Mesenchymal stem cell (in vitro differentiated cells and primary cell): ENCODE measurements around the gene KRTAP26-1.

ENCODE experiments used
- DNase-seq: peaks from one replicate; pipeline ENCODE4 v3.0.0-alpha.2; 2013
- H2AFZ ChIP-seq: one replicate; pipeline ENCODE4 v1.6.1; 2013; ENCODE audit warnings: low read depth, mild to moderate bottlenecking, control low read depth, inconsistent platforms, low read length, moderate library complexity
- H2AK5ac ChIP-seq: 2 replicates; pipeline ENCODE4 v1.6.1; 2013; ENCODE audit warnings: low read length, moderate library complexity, mild to moderate bottlenecking, inconsistent platforms; ENCODE audit not compliant: severe bottlenecking
- H2BK120ac ChIP-seq: one replicate; pipeline ENCODE4 v1.6.1; 2013; ENCODE audit warnings: low read depth, mild to moderate bottlenecking, inconsistent platforms, low read length, moderate library complexity
- H2BK12ac ChIP-seq, 2 experiments: one replicate each; pipeline ENCODE4 v1.6.1; 2013; ENCODE audit warnings: inconsistent platforms in 2 of 2, low read length in 2 of 2, mild to moderate bottlenecking in 2 of 2, moderate library complexity in 2 of 2, control low read depth in 1 of 2
- H2BK15ac ChIP-seq: one replicate; pipeline ENCODE4 v1.6.1; 2013; ENCODE audit warnings: mild to moderate bottlenecking, low read depth, inconsistent platforms; ENCODE audit not compliant: poor library complexity, severe bottlenecking
- H2BK5ac ChIP-seq: 2 replicates; pipeline ENCODE4 v1.6.1; 2013; ENCODE audit warnings: low read depth, mild to moderate bottlenecking, low read length, control low read depth, inconsistent platforms; ENCODE audit not compliant: poor library complexity, severe bottlenecking
- H3K14ac ChIP-seq, 2 experiments: one replicate each; pipeline ENCODE4 v1.6.1; 2013; ENCODE audit warnings: inconsistent platforms in 2 of 2, low read length in 2 of 2, control low read depth in 1 of 2, mild to moderate bottlenecking in 1 of 2, moderate library complexity in 1 of 2
- H3K18ac ChIP-seq, 2 experiments: one replicate each; pipeline ENCODE4 v1.6.1; 2013; ENCODE audit warnings: inconsistent platforms in 2 of 2, low read length in 2 of 2, control low read depth in 1 of 2, low read depth in 1 of 2, mild to moderate bottlenecking in 1 of 2
- H3K23ac ChIP-seq, 2 experiments: one replicate each; pipeline ENCODE4 v1.6.1; 2013; ENCODE audit warnings: inconsistent platforms in 2 of 2, low read length in 2 of 2, mild to moderate bottlenecking in 2 of 2, moderate library complexity in 2 of 2, control low read depth in 1 of 2
- H3K27ac ChIP-seq: 2 replicates; pipeline ENCODE4 v1.5.1; 2013; ENCODE audit warnings: mild to moderate bottlenecking, moderate library complexity, low read length, control low read depth, inconsistent platforms; ENCODE audit not compliant: poor library complexity, severe bottlenecking
- H3K27me3 ChIP-seq, 2 experiments: 2 replicates each; pipeline versions ENCODE4 v1.6.1 to v1.7.0; 2013; ENCODE audit warnings: low read length in 2 of 2, mild to moderate bottlenecking in 2 of 2, moderate library complexity in 2 of 2, control low read depth in 1 of 2, inconsistent platforms in 1 of 2; ENCODE audit not compliant: control insufficient read depth in 1 of 2, insufficient read depth in 1 of 2
- H3K36me3 ChIP-seq, 2 experiments: 2 replicates each; pipeline versions ENCODE4 v1.6.1 to v1.7.0; 2013; ENCODE audit warnings: low read length in 2 of 2, control low read depth in 1 of 2, inconsistent platforms in 1 of 2, low read depth in 1 of 2, mild to moderate bottlenecking in 1 of 2; ENCODE audit not compliant: insufficient read depth in 2 of 2, control insufficient read depth in 1 of 2
- H3K4ac ChIP-seq, 2 experiments: one replicate each; pipeline ENCODE4 v1.6.1; 2013; ENCODE audit warnings: inconsistent platforms in 2 of 2, low read length in 2 of 2, mild to moderate bottlenecking in 2 of 2, moderate library complexity in 2 of 2, control low read depth in 1 of 2, low read depth in 1 of 2
- H3K4me1 ChIP-seq: 2 replicates; pipeline ENCODE4 v1.6.1; 2013; ENCODE audit warnings: low read depth, low read length, control low read depth; ENCODE audit not compliant: control insufficient read depth, insufficient read depth
- H3K4me2 ChIP-seq: 2 replicates; pipeline ENCODE4 v1.6.1; 2013; ENCODE audit warnings: low read length, mild to moderate bottlenecking, inconsistent platforms; ENCODE audit not compliant: poor library complexity, severe bottlenecking
- H3K4me3 ChIP-seq, 2 experiments: 2 replicates each; pipeline versions ENCODE4 v1.5.1 to v1.7.0; 2013; ENCODE audit warnings: low read length in 2 of 2, mild to moderate bottlenecking in 2 of 2, control low read depth in 1 of 2, low read depth in 1 of 2; ENCODE audit not compliant: insufficient read depth in 1 of 2
- H3K79me1 ChIP-seq: replicated peaks from 2 replicates; pipeline ENCODE4 v1.6.1; 2013; ENCODE audit warnings: mild to moderate bottlenecking, control low read depth, low read length, inconsistent platforms; ENCODE audit not compliant: poor library complexity, severe bottlenecking
- H3K9ac ChIP-seq: 2 replicates; pipeline ENCODE4 v1.7.0; 2013; ENCODE audit warnings: mild to moderate bottlenecking, low read length, moderate library complexity
- H3K9me3 ChIP-seq: 2 replicates; pipeline ENCODE4 v1.7.0; 2013; ENCODE audit warnings: mild to moderate bottlenecking, low read length; ENCODE audit not compliant: control insufficient read depth
- H4K8ac ChIP-seq: one replicate; pipeline ENCODE4 v1.6.1; 2013; ENCODE audit warnings: inconsistent platforms, mild to moderate bottlenecking, low read length, moderate library complexity
- H4K91ac ChIP-seq: one replicate; pipeline ENCODE4 v1.6.1; 2013; ENCODE audit warnings: mild to moderate bottlenecking, low read length, inconsistent platforms
- WGBS: methylation state at CpG from one replicate; pipeline ENCODE4 v1.1.7; 2013; ENCODE audit warnings: mixed read lengths; 5-methylcytosine and 5-hydroxymethylcytosine counted together

Gene KRTAP26-1

DNA sequence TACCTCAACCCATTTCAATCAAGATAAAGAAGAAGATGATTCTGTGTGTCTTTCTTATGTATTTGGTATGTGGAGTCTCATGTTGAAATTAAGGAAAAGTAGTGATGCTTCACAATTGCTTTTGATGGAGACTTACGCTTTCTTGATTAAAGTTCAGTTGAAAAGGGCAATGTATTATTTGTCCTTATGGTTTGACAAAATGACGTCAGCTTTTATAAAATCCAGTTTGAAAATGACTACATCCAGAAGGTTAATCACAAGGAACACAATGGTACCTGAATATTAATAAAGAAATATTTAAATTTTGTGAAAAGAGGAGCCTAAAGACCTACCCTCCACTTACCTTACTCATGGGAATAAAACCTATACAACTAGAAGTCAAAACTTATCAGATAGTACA is 4.4 kb downstream of the KRTAP26-1 start:
- 92% methylated on average over 1 of the region's 2 CpGs for WGBS
- Histone ChIP-seq H2AK5ac (no peak overlapping the region), H2BK5ac (no peak overlapping the region), H2BK12ac (no peak overlapping the region), H3K79me1 (no peaks in the 10 kb centered on the region), H3K14ac (no peak overlapping the region), H3K27me3 (no peaks in the 10 kb centered on the region), H4K91ac (no peak overlapping the region), H3K4me2 (no peak overlapping the region), H3K9ac (no peak overlapping the region), H2AFZ (no peak overlapping the region), H3K4me1 (no peaks in the 10 kb centered on the region), H3K18ac (no peak overlapping the region), H3K23ac (no peak overlapping the region), H3K27ac (no peak overlapping the region), H3K4me3 (no peak overlapping the region), H3K36me3 (no peaks in the 10 kb centered on the region), H3K9me3 (no peaks in the 10 kb centered on the region), H2BK120ac (no peak overlapping the region), H2BK15ac (no peak overlapping the region), H3K4ac (no peak overlapping the region), H4K8ac (no peak overlapping the region)
- no peak for DNase-seq

DNA sequence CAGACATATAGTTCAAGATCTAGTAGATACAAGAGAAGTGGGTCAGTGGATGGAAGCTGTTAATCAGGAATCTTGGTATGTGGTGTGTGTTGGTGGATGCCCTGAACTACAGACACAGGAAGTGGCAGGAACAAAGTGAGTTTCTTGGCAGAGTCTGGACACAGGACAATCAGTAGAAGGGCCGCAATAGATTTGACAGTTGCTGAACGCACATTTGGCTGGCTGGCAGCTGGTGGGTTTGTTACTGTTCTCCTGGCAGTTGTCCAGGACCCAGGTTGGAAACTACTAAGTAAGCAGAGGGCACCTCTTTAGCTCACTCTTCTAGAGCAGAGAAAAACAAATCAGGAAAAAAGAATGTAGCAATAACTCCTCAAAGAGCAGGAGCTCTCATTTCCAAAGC is 13.2 kb downstream of the KRTAP26-1 start:
- Histone ChIP-seq H3K27me3 (no peaks in the 10 kb centered on the region), H2AK5ac (no peak overlapping the region), H2BK120ac (no peak overlapping the region), H3K4ac (no peak overlapping the region), H3K9me3 (no peaks in the 10 kb centered on the region), H3K4me1 (no peaks in the 10 kb centered on the region), H2BK15ac (no peak overlapping the region), H4K8ac (no peak overlapping the region), H3K18ac (no peak overlapping the region), H2BK12ac (no peak overlapping the region), H3K4me2 (no peak overlapping the region), H3K79me1 (no peaks in the 10 kb centered on the region), H3K36me3 (no peaks in the 10 kb centered on the region), H3K27ac (no peak overlapping the region), H3K14ac (no peak overlapping the region), H4K91ac (no peak overlapping the region), H2AFZ (no peak overlapping the region), H3K23ac (no peak overlapping the region), H3K4me3 (no peak overlapping the region), H2BK5ac (no peak overlapping the region), H3K9ac (no peak overlapping the region)
- DNase-seq: no peak
- 81% methylated on average over 2 of the region's 2 CpGs for WGBS

DNA sequence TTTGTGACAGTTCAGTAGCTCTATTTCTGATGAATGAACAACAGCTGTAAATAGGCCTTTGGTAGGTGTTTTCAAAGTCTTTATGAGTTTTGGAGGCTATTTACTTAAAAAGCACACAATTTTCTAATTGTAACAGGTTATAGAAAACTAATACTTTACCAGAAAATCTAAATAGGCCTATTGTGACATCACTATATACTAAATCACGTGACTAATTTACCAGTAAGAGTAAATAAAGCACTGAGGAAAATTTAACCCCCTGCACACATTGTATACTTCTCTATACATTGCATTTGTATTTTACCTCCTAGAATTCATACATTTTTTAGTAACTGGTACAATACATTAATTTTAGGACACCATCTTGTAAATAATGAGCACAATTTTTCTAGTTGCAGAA is 15.0 kb downstream of the KRTAP26-1 start:
- no peak for DNase-seq
- H3K4me1 ChIP-seq: no peaks in the 10 kb centered on the region
- H3K4me3 ChIP-seq: no peak overlapping the region
- no peaks in the 10 kb centered on the region for H3K79me1 ChIP-seq
- H3K9ac ChIP-seq: no peak overlapping the region
- no peak overlapping the region for H3K27ac ChIP-seq
- H3K4me2 ChIP-seq: no peak overlapping the region
- no peak overlapping the region for H2BK15ac ChIP-seq
- no peak overlapping the region for H3K18ac ChIP-seq
- no peaks in the 10 kb centered on the region for H3K9me3 ChIP-seq
- H2BK120ac ChIP-seq: no peak overlapping the region
- WGBS: 17% methylated on average over 1 of the region's 1 CpG
- no peak overlapping the region for H3K14ac ChIP-seq
- no peak overlapping the region for H3K4ac ChIP-seq
- H4K91ac ChIP-seq: no peak overlapping the region
- H2AFZ ChIP-seq: no peak overlapping the region
- no peak overlapping the region for H2AK5ac ChIP-seq
- H4K8ac ChIP-seq: no peak overlapping the region
- H3K27me3 ChIP-seq: no peaks in the 10 kb centered on the region
- no peak overlapping the region for H2BK5ac ChIP-seq
- no peak overlapping the region for H2BK12ac ChIP-seq
- no peaks in the 10 kb centered on the region for H3K36me3 ChIP-seq
- H3K23ac ChIP-seq: no peak overlapping the region

- no peak within 1 kb of the TSS for H2BK5ac ChIP-seq
- H3K9ac ChIP-seq: no peak within 1 kb of the TSS
- no peak within 1 kb of the TSS for H2BK12ac ChIP-seq
- no peaks in the 10 kb centered on the region for H3K4me1 ChIP-seq
- H3K27me3 ChIP-seq: no peaks in the 10 kb centered on the region
- no peak within 1 kb of the TSS for H3K4ac ChIP-seq
- no peak within 1 kb of the TSS for H4K8ac ChIP-seq
- no peak within 1 kb of the TSS for H3K27ac ChIP-seq
- no peak within 1 kb of the TSS for H3K4me3 ChIP-seq
- H3K23ac ChIP-seq: no peak within 1 kb of the TSS
- no peaks in the 10 kb centered on the region for H3K9me3 ChIP-seq
- 46% methylated on average over 2 of the region's 2 CpGs for WGBS
- H2AK5ac ChIP-seq: no peak within 1 kb of the TSS
- no peaks in the 10 kb centered on the region for H3K79me1 ChIP-seq
- DNase-seq: no peak
- H2AFZ ChIP-seq: no peak within 1 kb of the TSS
- no peak within 1 kb of the TSS for H2BK15ac ChIP-seq
- no peak within 1 kb of the TSS for H4K91ac ChIP-seq
- no peak within 1 kb of the TSS for H2BK120ac ChIP-seq
- no peaks in the 10 kb centered on the region for H3K36me3 ChIP-seq
- no peak within 1 kb of the TSS for H3K18ac ChIP-seq
- no peak within 1 kb of the TSS for H3K14ac ChIP-seq
- no peak within 1 kb of the TSS for H3K4me2 ChIP-seq
Observed at GRCh38 chr21:30289215-30289614, 30.9 kb downstream of the KRTAP26-1 start, which contains the start of gene KRTAP25-1. Gene KRTAP25-1, minus strand, starts transcription at chr21:30289514. Its CDS starts 24 bp downstream, at chr21:30289490.
